ENCODE data around the gene CRTC1. TPM values are rescaled to one million over a fixed set of nuclear protein-coding genes. Genes with fewer than 3 reads are reported as not detected.
"Not testable (repeated sequence)": the region's sequence is repeated elsewhere in the genome, so short reads cannot be mapped to it uniquely, and the experiment has no call there.

The CRTC1 gene
- polyA plus RNA-seq, 1 donor: 16.7 TPM

DNA sequence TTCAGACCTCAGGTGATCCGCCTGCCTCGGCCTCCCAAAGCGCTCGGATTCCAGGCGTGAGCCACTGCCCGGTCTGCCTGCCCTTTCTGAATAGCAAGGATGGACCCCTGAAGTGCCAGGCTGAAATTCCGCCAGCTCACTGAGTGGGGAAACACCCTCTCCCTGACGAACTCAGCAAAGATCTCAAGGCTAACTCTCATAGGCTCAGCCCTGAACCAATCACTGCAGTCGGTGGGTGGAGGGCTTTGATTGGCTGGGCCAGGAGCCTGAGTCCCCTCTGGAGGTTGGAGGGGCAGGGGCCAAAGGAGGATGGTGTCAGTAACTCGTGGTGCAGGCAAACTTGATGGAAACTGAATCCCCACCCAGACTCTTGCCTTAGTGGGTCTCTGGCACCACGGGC is 118.9 kb downstream of the CRTC1 start:
- no peak for DNase-seq

DNA sequence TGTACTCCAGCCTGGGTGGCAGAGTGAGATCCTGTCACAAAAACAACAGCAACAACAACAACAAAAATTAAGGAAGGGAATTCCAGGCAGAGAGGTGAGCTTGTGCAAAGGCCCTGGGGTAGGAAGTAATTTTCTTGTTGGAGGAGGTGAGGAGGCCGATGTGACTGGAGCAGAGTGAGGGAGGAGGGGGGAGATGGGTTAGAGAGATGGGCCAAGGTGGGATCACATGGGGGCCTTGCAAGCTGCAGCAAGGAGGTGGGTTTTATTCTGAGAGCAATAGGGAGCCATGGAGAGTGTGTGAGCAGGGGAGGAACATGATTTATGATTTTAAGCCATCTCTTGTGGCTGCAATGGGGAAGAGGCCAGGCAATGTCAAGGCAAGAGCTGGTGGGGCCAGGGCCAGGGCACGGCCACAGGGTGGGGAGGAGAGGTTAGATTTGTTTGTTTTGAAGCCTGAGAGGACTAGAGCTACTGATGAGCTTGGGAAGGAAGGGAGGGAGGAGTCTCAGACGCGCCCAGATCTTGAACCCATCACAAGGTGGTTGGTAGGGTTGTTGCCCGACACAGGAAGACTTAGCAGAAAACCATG is 120.2 kb downstream of the CRTC1 start:
- DNase-seq: no peak

DNA sequence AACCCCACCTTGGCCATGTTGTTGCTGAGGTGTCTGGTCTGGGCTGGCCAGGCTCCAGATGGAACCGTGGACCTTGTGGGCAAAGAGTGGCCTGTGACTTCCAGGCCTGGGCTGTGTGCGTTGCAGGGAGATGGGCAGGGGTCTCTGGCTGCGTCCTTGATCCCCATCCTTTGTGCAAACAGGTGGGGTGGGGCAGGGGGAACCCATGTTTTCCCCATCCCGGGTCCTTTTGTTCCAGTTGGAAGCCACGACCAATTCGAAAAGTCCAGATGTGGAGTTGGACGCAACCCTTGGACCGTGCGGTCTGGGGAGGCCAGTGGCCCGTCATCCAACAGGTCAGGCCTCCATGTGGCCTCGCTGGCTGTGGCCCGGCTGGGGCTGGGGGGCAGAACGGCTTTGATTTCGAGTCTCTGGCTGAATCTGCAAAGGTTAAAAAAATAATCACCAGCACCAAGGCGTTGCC is 120.7 kb downstream of the CRTC1 start:
- DNase-seq: no peak

DNA sequence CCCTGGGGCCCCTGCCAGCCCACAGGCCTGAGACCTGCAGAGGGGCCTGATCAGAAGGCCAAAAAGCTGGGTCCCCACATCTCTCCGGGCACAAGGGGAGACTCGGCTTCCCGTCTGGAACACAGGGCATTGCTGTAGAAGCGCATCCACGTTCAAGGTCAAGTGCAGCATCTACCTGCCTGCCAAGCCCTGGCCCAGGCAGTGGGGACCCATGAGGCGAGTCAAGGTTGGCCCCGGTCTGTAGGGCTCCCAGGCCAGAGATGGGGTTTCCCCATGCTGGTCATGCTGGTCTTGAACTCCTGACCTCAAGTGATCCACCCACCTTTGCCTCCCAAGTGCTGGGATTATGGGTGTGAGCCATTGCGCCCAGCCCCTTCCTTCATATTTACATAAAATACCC is 121.2 kb downstream of the CRTC1 start:
- no peak for DNase-seq

DNA sequence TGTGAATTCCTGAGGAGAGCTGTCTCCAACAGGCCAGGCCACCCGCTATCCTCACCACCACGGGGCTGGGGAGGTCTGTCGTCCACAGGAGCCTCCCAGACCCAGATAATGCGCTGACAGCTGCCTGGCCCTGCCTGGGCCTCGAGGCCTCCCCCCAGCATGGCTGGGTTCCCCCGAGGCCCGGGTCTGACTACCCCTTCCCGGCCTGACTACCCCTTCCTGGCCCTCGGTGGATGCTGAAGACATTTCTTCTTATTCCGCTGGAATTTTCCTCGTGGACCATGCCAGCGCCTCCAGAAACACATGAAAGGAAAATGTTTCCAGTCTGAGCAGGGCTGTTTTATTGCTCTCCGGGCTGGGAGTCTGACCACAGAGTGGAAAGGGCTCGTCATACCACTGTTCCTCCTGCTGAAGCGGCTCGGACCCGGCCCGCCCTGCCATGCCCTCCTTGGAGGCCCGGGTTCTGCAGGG is 124.4 kb downstream of the CRTC1 start:
- no peak for DNase-seq

DNA sequence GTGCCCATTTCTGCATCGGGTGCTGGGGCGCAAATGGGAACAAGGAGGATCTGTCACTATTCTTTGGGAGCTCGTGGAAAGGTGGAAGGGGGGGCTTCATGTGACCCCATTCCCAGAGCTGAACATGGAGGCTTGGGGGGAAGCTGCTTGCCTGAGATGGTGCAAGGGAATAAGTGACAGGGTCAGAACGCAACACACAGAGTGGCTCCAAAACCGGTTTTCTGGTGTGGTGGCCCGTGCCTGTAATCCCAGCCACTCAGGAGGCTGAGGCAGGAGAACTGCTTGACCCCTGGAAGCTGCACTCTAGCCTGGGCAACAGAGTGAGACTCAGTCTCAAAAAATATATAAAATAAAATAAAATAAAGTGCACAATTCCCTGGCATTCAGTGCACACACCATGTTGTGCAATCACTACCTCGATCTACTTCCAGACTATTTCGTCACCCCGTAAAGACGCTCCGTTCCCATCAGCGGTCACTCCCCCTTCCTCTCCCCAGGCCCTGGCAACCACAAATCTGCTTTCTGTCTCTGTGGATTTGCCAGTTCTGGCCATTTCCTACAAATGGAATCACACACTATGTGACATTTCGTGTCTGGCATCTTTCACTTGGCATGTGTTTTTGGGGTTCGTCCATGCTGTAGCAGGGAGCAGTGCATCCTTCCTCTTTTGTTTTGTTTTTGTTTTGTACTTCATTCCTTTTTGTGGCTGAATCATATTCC is 125.8 kb downstream of the CRTC1 start:
- no peak for DNase-seq

DNA sequence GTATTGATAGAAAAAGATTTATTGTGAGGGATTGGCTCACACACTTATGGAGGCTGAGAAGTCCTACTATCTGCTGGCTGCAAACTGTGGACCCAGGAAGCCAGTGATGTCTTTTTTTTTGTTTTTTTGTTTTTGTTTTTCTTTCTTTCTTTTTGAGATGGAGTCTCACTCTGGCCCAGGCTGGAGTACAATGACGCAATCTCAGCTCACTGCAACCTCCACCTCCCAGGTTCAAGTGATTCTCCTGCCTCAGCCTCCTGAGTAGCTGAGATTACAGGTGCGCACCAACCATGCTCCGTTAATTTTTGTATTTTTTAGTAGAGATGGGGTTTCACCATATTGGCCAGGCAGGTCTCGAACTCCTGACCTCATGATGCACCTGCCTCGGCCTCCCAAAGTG is 128.2 kb downstream of the CRTC1 start:
- DNase-seq: not testable (repeated sequence)

DNA sequence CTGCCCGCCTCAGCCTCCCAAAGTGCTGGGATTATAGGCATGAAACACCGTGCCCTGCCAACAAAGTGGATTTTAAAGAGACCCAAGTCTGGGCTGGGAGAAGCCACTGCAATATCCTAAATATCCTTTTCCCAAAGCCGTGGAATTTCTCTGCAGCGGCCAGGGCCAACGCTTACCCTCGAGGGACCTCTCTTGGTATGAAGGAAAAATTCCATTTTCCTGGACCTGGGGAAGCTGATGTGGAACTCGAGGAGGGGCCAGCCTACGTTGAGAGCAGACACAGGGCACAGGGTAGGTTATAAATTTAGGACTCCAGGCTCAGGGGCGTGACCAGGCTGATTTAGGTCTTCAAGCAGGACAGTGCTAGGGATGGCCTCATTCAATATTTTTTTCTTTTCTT is 130.6 kb downstream of the CRTC1 start:
- no peak for DNase-seq

DNA sequence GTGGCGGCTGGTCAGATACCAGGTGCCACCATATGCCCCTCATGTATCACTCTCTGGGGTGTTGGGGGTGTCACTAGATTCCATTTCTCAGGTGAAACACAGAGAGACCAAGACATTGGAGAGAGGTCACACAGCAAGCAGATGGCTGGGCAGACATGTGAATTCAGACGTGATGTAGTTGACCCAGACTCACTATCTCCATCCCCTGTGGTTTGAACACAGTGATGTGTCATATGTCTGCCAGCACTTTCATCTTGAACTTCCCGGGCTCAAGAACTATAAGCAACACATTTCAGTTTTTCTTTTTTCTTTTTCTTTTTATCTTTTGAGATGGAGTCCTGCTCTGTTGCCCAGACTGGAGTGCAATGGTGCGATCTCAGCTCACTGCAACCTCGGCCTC is 132.2 kb downstream of the CRTC1 start:
- no peak for DNase-seq

DNA sequence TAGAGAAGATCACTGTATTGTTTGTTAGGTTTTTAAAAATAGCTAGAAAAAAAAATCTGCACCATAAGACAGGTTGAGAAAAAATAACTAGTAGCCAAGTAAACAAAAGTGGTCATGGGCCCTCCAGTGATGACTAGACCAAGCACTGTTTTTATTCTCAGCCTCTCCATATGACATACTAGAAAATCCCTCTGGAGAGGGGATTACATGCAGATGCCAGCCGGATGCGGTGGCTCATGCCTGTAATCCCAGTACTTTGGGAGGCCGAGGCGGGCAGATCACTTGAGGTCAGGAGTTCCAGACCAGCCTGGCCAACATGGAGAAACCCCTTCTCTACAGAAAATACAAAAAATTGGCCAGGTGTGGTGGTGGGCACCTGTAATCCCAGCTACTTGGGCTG is 133.2 kb downstream of the CRTC1 start:
- not testable (repeated sequence) for DNase-seq

DNA sequence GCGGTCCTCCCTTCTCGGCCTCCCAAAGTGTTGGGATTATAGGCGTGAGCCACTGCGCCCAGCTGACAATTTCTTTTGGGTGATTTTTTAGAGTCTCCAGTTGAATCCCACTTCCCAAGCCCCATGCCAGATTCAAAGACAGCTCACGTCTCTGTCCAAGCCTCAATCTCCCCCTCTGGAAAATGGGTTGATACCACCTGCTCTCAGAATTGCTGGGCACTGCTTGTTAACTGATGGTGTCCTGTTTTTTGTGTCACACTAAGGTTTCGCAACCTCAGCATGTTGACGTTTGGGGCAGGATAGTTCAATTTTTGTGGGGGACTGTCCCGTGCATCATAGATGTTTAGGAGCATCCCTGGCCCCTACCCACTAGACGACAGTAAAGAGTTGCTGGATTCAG is 134.1 kb downstream of the CRTC1 start:
- DNase-seq: no peak

DNA sequence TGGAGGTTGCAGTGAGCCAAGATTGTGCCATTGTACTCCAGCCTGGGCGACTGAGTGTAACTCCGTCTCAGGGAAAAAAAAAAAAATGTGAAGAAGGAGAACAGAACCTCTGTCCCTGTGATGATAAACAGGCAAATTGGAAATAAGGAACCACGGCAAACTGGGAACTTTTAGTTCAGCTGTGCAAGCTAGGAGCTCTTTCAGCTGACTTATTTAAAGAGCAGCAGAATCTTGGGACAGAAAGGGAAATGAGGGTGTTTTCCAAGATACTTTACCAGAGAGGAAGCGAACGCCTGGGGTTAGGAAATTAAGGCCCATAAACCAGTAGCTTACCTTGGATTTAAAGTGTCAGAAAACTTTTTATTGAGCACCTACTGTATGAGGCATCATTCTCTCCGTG is 145.3 kb downstream of the CRTC1 start:
- no peak for DNase-seq

DNA sequence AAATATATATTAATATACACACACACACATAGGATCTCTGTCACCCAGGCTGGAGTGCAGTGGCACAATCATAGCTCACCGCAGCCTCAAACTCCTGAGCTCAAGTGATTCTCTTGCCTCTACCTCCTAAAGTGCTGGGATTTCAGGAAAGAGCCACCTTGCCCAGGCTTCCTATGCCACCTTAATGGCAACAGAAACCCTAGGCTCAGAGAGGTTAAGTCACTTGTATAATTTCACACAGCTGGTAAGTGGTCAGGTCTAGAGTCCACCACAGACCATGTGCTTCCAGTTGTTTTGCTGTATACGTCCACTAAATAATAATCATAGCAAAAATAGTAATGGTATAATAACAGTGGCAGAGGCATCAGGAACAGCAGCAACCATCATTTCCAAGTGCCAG is 147.0 kb downstream of the CRTC1 start:
- DNase-seq: no peak

DNA sequence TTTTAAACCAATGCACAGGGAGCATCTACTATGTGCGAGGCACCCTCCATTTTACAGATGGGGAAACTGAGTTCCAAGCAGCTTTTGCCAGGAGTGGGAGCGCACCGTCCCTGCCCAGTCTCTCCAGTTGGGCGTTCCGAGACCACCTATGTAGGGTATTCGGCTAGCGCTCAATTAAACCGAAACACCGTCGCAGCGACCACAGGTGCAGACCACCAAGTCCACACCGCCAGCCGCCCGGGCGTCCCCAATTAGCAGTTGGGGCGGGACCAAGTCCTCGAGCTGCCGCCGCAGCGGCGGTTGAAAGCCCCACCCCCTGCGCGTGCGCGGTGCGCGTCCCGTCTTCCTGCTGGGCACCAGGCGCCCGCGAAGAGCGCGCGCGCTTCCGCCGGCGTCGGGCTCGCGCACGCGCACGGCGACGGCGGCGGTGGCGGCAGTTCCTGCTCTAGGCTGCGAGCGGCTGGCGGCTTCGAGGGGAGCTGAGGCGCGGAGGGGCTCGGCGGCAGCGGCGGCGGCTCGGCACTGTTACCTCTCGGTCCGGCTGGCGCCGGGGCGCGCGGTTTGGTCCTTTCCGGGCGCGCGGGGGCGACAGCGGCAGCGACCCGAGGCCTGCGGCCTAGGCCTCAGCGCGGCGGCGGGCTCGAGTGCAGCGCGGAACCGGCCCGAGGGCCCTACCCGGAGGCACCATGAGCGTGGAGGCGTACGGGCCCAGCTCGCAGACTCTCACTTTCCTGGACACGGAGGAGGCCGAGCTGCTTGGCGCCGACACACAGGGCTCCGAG is 148.2 kb downstream of the CRTC1 start, which contains the start of gene UPF1:
TSS of gene UPF1 (plus strand) at position 436 of the 782 bp plus-strand sequence. CDS start at position 687, 251 bp downstream.
- peak; percentile 91 for DNase-seq

Other genes with a start within 250 kb of the CRTC1 start
- 101 TPM for gene ISYNA1, start 245.5 kb upstream of the CRTC1 start, polyA plus RNA-seq (ENCODE audit: insufficient read length)
- 8.4 TPM for gene ELL, start 161.6 kb upstream of the CRTC1 start, polyA plus RNA-seq (ENCODE audit: insufficient read length)
- 152 TPM for gene FKBP8, start 140.1 kb upstream of the CRTC1 start, polyA plus RNA-seq (ENCODE audit: insufficient read length)
- 56.5 TPM for gene KXD1, start 125.8 kb upstream of the CRTC1 start, polyA plus RNA-seq (ENCODE audit: insufficient read length)
- 717 TPM for gene UBA52, start 111.8 kb upstream of the CRTC1 start, polyA plus RNA-seq (ENCODE audit: insufficient read length)
- gene REX1BD, start 94.9 kb upstream of the CRTC1 start, polyA plus RNA-seq (ENCODE audit: insufficient read length): 22.5 TPM
- 3.4 TPM for gene CRLF1, start 76.9 kb upstream of the CRTC1 start, polyA plus RNA-seq (ENCODE audit: insufficient read length)
- 2.5 TPM for gene TMEM59L, start 70.8 kb upstream of the CRTC1 start, polyA plus RNA-seq (ENCODE audit: insufficient read length)
- 5.2 TPM for gene KLHL26, start 46.7 kb upstream of the CRTC1 start, polyA plus RNA-seq (ENCODE audit: insufficient read length)
- 0.55 TPM for gene COMP, start 107.6 kb downstream of the CRTC1 start, polyA plus RNA-seq (ENCODE audit: insufficient read length)
- gene UPF1, start 148.3 kb downstream of the CRTC1 start, polyA plus RNA-seq (ENCODE audit: insufficient read length): 49.1 TPM
- 4.5 TPM for gene CERS1, start 212.5 kb downstream of the CRTC1 start, polyA plus RNA-seq (ENCODE audit: insufficient read length)
- 89.5 TPM for gene COPE, start 235.7 kb downstream of the CRTC1 start, polyA plus RNA-seq (ENCODE audit: insufficient read length)
- 40.2 TPM for gene DDX49, start 236.0 kb downstream of the CRTC1 start, polyA plus RNA-seq (ENCODE audit: insufficient read length)

Data from left kidney (tissue), 2 donors.